Left ventricle myocardium superior (tissue), 1 donor: Measurements from ENCODE around the gene EBPL. TPM values are rescaled to one million over a fixed set of nuclear protein-coding genes. Genes with fewer than 3 reads are reported as not detected.

ENCODE experiments used
- ATAC-seq: fragments of 200-7000 bp; cut with Tn5 transposase; one replicate; pipeline ENCODE4 v1.9.1; 2020; ENCODE audit warnings: mild to moderate bottlenecking, moderate library complexity
- DNase-seq: peaks from one replicate; pipeline ENCODE4 v3.0.0-alpha.2; 2020
- intact Hi-C: fragments of 100-400 bp; cut with micrococcal nuclease; formaldehyde crosslinking; loops from one replicate; pipeline ENCODE4 v1.11.0; 2022
- total RNA-seq: library from RNA; stranded (reverse); fragmentation: NEBNext Ultra II Directional; extraction: Animal tissue kit (Norgen Biotek cat#: 25700); gene quantifications from one replicate; pipeline ENCODE4 v1.2.1, GENCODE V29; 2021
- donor health status: DM: no; HTN: yes; CAD: no; lungs with severe emphysema.

Gene EBPL
- total RNA-seq, 1 donor from 2014 or later, result 6.9 TPM

DNA sequence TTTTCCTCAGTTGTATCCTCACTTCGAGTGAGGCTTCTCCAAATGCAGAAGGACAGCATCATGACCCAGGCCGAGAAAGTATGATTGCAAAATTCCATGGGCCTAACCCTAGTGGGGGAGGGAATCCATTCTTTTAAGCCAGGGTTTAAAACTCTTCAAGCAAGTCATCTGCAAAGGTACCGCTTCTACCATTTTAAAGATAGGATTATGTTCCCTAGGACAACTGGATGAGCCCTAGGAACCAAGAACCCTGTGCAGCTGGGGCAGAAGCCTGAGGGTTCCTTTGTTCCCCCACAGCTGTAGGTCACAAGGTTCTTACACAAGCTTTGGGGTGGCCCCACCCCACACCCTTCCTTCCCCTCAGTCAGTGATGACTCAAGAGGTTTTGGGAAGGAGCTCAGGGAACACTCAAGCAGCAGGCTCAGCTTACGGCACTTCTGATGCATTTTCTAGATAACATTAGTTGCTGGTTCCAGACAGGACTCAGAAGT is 49.4 kb downstream of the EBPL start:
- intact Hi-C loops, result no loop called here
- peak; percentile 60 for DNase-seq
- ATAC-seq, result peak; percentile 87

GRCh38 chr13:49638744-49639072 is 52.6 kb downstream of the EBPL start:
- ATAC-seq, result no peak
- intact Hi-C loops, result no loop called here
- no peak for DNase-seq

DNA sequence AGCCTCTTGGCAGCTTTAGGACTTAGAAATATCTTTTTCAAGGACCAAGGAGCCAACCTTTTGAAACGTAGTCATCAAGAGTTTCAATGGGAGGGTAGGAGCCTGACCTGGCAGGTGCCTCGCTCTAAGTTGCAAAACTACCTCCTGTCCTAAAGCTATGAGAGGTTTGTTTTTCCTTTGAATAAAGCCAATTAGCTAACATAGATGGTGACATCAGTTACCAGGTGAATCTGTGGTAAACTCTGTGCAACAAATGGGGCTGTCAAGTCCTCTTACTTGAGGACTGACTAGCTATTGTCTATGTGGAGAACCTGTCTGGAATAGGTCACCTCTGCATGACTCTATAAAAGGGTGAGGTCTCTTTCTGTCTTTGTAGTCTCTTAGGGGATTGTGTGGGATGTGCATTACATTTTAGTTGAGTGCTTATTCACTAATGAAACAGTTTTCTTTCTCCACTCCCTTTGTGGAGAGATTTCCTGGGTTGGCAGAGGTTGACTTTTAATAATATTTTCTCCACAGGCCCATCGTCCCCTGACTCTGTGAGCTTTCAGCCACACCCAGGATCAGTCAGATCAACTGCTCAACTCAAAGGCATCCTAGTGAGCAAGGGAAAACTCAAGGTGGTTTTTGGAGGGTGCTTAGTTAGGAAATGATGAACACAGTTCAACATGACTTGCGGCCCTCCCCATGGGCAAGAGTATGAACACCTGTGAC is 53.1 kb downstream of the EBPL start:
- no peak for DNase-seq
- intact Hi-C loops, result no loop called here
- no peak for ATAC-seq

- DNase-seq (no peak), ATAC-seq (no peak)
- intact Hi-C loops, result no loop called here
Measured at GRCh38 chr13:49636705-49637104, 54.6 kb downstream of the EBPL start.

DNA sequence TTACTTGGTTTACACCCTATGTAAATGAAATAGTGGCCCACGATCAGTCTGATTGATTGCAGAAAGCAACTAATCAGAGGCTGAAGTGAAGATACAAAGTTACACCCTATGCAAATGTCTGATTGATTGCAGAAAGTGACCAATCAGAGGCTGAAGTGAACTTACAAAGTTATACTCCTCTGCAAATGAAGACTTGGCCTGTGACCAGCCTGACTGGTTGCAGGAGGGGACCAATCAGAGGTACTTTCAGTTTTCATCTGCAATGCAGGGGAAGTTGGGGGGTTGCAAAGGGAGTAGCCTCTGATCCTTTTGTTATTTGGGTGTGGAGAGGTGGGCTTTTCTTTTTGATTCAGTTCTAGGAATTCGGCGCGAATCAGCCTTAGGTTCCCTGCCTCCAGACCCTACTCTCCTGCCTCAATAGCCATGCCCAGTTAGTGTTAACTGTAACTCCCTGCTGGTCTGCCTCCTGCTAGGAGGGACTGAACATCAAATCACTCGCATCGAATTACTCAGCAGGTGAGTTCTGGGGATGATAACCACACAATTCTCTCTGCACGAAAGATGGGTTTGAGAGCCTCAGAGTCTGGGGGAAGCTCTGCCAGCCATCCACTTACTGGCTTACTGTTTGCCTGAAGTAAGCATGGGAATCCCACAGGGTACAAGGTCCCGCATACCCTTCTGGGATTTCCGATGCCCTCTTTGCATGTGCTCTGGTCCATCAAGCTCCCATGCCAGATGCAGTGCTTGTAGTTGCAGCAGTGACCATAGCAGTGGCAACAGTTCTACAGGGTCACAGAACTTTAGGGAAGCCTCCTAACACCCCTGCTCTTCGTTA is 55.5 kb downstream of the EBPL start:
- ATAC-seq (peak; percentile 39), DNase-seq (no peak)
- intact Hi-C loops, result no loop called here

GRCh38 chr13:49633710-49634109 is 57.6 kb downstream of the EBPL start:
- intact Hi-C loops, result no loop called here
- DNase-seq, result no peak
- ATAC-seq, result no peak

DNA sequence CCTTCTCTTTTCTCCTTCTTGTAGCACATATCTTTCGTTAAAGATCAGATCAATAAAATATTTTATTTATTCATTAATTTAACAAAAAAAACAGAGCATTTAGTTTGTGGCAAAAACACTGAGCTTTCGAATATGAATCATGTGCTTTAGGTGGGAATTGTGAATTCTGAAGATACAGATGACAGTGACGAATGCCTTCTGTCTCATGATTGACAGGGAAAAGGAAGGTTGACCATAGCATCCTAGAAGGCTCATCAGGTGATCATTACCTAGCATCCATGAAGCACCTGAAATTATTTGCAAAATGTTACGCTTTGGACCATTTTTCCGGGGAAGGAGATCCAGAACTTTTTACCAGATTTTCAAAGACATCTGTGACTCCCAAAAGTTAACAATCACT is 59.1 kb downstream of the EBPL start:
- DNase-seq (no peak), ATAC-seq (no peak)
- intact Hi-C loops, result no loop called here

- DNase-seq (no peak), ATAC-seq (no peak)
- intact Hi-C loops, result no loop called here
Measured at GRCh38 chr13:49630580-49630979, 60.7 kb downstream of the EBPL start.

DNA sequence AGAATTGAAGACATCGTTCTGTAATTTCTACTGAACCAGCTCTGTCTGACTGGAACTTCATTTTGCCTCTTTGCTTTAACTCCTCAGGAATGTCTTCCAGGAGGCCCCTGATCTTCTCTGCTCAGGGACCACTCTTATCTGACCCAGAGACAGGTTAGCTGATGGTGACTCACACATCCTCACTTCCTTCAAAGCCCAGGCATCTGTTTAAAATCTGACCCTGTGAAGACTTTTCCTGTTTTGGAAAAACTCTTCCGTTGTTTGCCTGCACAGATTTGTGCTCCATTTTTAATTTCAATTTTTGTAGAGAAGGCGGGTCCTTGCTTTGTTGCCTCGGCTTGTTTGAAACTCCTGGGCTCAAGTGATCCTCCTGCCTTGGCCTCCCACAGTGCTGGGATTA is 61.3 kb downstream of the EBPL start:
- no peak for DNase-seq
- intact Hi-C loops, result no loop called here
- no peak for ATAC-seq

GRCh38 chr13:49629196-49629938 is 61.9 kb downstream of the EBPL start:
- intact Hi-C loops, result no loop called here
- ATAC-seq (peak; percentile 17), DNase-seq (no peak)

GRCh38 chr13:49627831-49628652 is 63.2 kb downstream of the EBPL start, which contains the start of gene ARL11:
Gene ARL11, plus strand, starts transcription at chr13:49628507. Its CDS starts 1,941 bp downstream, at chr13:49630448.
- peak; percentile 73 for DNase-seq
- peak; percentile 45 for ATAC-seq
- intact Hi-C loops, result no loop called here

GRCh38 chr13:49625392-49626079 is 65.8 kb downstream of the EBPL start:
- intact Hi-C loops, result no loop called here
- peak; percentile 73 for DNase-seq
- peak; percentile 38 for ATAC-seq

GRCh38 chr13:49624229-49624628 is 67.1 kb downstream of the EBPL start:
- intact Hi-C loops, result no loop called here
- no peak for ATAC-seq
- DNase-seq, result no peak

GRCh38 chr13:49622174-49622946 is 68.9 kb downstream of the EBPL start:
- intact Hi-C loops, result no loop called here
- peak; percentile 82 for ATAC-seq
- peak; percentile 57 for DNase-seq

DNA sequence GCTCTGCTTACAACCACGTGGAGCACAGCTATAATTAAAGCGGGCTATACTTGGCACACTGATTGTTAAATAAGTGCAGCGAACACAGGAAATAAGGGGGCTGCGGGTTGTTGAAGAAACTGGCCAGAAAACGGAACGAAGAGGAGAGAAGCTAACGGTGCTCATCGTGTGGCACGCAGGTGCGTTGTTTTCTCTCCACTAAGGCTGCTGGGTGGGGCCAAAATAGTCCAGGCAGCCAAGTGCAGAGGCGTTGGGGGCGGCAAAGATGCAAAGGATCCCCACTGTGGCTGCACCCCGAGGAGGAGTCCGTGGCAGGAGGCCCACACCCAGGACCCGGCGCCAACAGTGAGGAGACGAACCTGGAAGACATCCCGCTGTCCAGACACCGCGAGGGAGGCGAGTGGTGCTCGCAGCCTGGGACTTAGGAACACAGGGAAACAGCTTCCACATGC is 71.1 kb downstream of the EBPL start:
- ATAC-seq (no peak), DNase-seq (peak; percentile 49)
- intact Hi-C loops, result no loop called here

GRCh38 chr13:49616676-49617065 is 74.6 kb downstream of the EBPL start:
- DNase-seq, result no peak
- no peak for ATAC-seq
- intact Hi-C loops, result no loop called here

GRCh38 chr13:49615836-49616675 is 75.2 kb downstream of the EBPL start:
- intact Hi-C loops, result no loop called here
- peak; percentile 56 for ATAC-seq

More at GRCh38 chr13:49615836-49616675, 75.2 kb downstream of the EBPL start:
- no peak for DNase-seq
